GM12878 (cell line): ENCODE measurements around the gene CCR7. TPM values are rescaled to one million over a fixed set of nuclear protein-coding genes. Genes with fewer than 3 reads are reported as not detected.

ENCODE experiments used
- BACH1 ChIP-seq: fragments of 450-650 bp; IDR thresholded peaks from 2 replicates; pipeline ENCODE4 v1.6.1; 2017; ENCODE audit warnings: mild to moderate bottlenecking, borderline replicate concordance
- BHLHE40 ChIP-seq, 2 experiments: fragments of 450-650 bp in 1 of 2; IDR thresholded peaks; 2 replicates each; pipeline ENCODE4 v1.6.1; 2011 to 2017; ENCODE audit warnings: low read depth in 2 of 2, borderline replicate concordance in 1 of 2, improper control_type of control experiment in 1 of 2, low read length in 1 of 2, mild to moderate bottlenecking in 1 of 2
- BRCA1 ChIP-seq: IDR thresholded peaks from 2 replicates; pipeline ENCODE4 v1.6.1; 2011; ENCODE audit warnings: low read depth, low read length, improper control_type of control experiment
- EED ChIP-seq: sonication (generic); IDR thresholded peaks from 2 replicates; pipeline ENCODE4 v1.6.1; 2016; ENCODE audit warnings: antibody characterized with exemption, low read depth
- ELK1 ChIP-seq: IDR thresholded peaks from 2 replicates; pipeline ENCODE4 v1.6.1; 2012; ENCODE audit warnings: low read depth, low read length, improper control_type of control experiment
- FOS ChIP-seq: IDR thresholded peaks from 3 replicates; pipeline ENCODE4 v1.6.1; 2011; ENCODE audit warnings: borderline replicate concordance; ENCODE audit not compliant: insufficient read length; ENCODE audit errors: extremely low read depth
- FOXM1 ChIP-seq: IDR thresholded peaks from 2 replicates; pipeline ENCODE4 v1.6.1; 2012; ENCODE audit warnings: low read depth, mild to moderate bottlenecking, inconsistent platforms, low read length, moderate library complexity
- GATAD2B ChIP-seq: fragments of 450-650 bp; conservative IDR thresholded peaks from 2 replicates; pipeline ENCODE4 v1.6.1; 2017; ENCODE audit warnings: low read depth, mild to moderate bottlenecking, moderate library complexity
- IKZF2 ChIP-seq, 2 experiments: fragments of 450-650 bp; IDR thresholded peaks; 2 replicates each; pipeline ENCODE4 v1.6.1; 2017; ENCODE audit warnings: mild to moderate bottlenecking in 2 of 2, moderate library complexity in 2 of 2
- MTA2 ChIP-seq: fragments of 450-650 bp; IDR thresholded peaks from 2 replicates; pipeline ENCODE4 v1.6.1; 2016; ENCODE audit warnings: low read depth, mild to moderate bottlenecking, moderate library complexity
- MYB ChIP-seq: fragments of 150-350 bp; IDR thresholded peaks from 2 replicates; pipeline ENCODE4 v1.6.1; 2014; ENCODE audit warnings: mild to moderate bottlenecking, low read depth, low read length, borderline replicate concordance
- MYC ChIP-seq: IDR thresholded peaks from 2 replicates; pipeline ENCODE4 v1.6.1; 2011; ENCODE audit warnings: mild to moderate bottlenecking, low read length, moderate library complexity, inconsistent platforms; ENCODE audit not compliant: insufficient read depth, insufficient replicate concordance, insufficient read length, severe bottlenecking
- NBN ChIP-seq: fragments of 450-650 bp; IDR thresholded peaks from 2 replicates; pipeline ENCODE4 v1.6.1; 2016
- NFIC ChIP-seq: IDR thresholded peaks from 2 replicates; pipeline ENCODE4 v1.6.1; 2012; ENCODE audit warnings: low read depth, mild to moderate bottlenecking, inconsistent platforms, low read length, moderate library complexity
- NFYB ChIP-seq: IDR thresholded peaks from 2 replicates; pipeline ENCODE4 v1.6.1; 2011; ENCODE audit warnings: low read depth, mild to moderate bottlenecking, low read length, improper control_type of control experiment, moderate library complexity; ENCODE audit not compliant: insufficient read depth
- NR2F1 ChIP-seq: fragments of 450-650 bp; conservative IDR thresholded peaks from 2 replicates; pipeline ENCODE4 v1.6.1; 2017; ENCODE audit warnings: mild to moderate bottlenecking
- POLR2A ChIP-seq: IDR thresholded peaks from 2 replicates; pipeline ENCODE4 v1.6.1; 2011; ENCODE audit warnings: low read depth, mild to moderate bottlenecking, low read length
- POU2F2 ChIP-seq: IDR thresholded peaks from 3 replicates; pipeline ENCODE4 v1.6.1; 2011; ENCODE audit warnings: low read depth, mild to moderate bottlenecking, low read length, borderline replicate concordance
- RCOR1 ChIP-seq: conservative IDR thresholded peaks from 2 replicates; pipeline ENCODE4 v1.6.1; 2012; ENCODE audit warnings: low read depth, low read length, improper control_type of control experiment
- SIX5 ChIP-seq: IDR thresholded peaks from 2 replicates; pipeline ENCODE4 v1.6.1; 2011; ENCODE audit warnings: mild to moderate bottlenecking, low read depth, low read length, moderate library complexity; ENCODE audit not compliant: severe bottlenecking
- SKIL ChIP-seq: fragments of 450-650 bp; IDR thresholded peaks from 2 replicates; pipeline ENCODE4 v1.6.1; 2017; ENCODE audit warnings: mild to moderate bottlenecking, low read depth, inconsistent platforms; ENCODE audit not compliant: poor library complexity, severe bottlenecking
- STAT1 ChIP-seq: fragments of 450-650 bp; conservative IDR thresholded peaks from 2 replicates; pipeline ENCODE4 v1.6.1; 2014; ENCODE audit warnings: antibody characterized with exemption, mild to moderate bottlenecking
- TARDBP ChIP-seq: IDR thresholded peaks from 2 replicates; pipeline ENCODE4 v1.6.1; 2016; ENCODE audit warnings: borderline replicate concordance
- ZBED1 ChIP-seq: IDR thresholded peaks from 2 replicates; pipeline ENCODE4 v1.6.1; 2016; ENCODE audit warnings: borderline replicate concordance
- ZBTB4 ChIP-seq: fragments of 450-650 bp; formaldehyde crosslinking; IDR thresholded peaks from 2 replicates; pipeline ENCODE4 v1.4.0; 2022; ENCODE audit warnings: mild to moderate bottlenecking, moderate library complexity
- ZNF217 ChIP-seq: fragments of 450-650 bp; IDR thresholded peaks from 2 replicates; pipeline ENCODE4 v1.6.1; 2017; ENCODE audit warnings: antibody characterized with exemption, mild to moderate bottlenecking
- polyA plus RNA-seq, 11 experiments: library from polyadenylated mRNA; depleted of rRNA in 4 of 11; unstranded in 6 of 11; stranded (reverse) in 5 of 11; fragments of >200 nt; fragmentation: Nextera tagmentation in 4 of 11; fragmentation: Illumina TruSeq in 1 of 11; extraction: Ambion mirVana in 4 of 11; extraction: Trizol in 1 of 11; gene quantifications; 1 replicate in 1 of 11; 2 replicates in 10 of 11; pipeline versions ENCODE4 v1.2.1 to v1.2.3, GENCODE V29; 2011 to 2016; ENCODE audit warnings: inconsistent platforms in 2 of 11, missing spikeins in 2 of 11, low read depth in 1 of 11
- total RNA-seq, 4 experiments: library from RNA; depleted of rRNA in 3 of 4; stranded (reverse); fragments of >200 nt in 3 of 4; fragmentation: Illumina TruSeq in 1 of 4; extraction: Trizol in 1 of 4; gene quantifications; 2 replicates each; pipeline versions ENCODE4 v1.2.1 to v1.2.3, GENCODE V29; 2013 to 2021

The CCR7 gene
- total and polyA plus RNA-seq, 10 of the 15 experiments (the other 5 are each of a cell fraction or from before 2014, with no cell fraction given): 131 to 1,171 (median 260) TPM

GRCh38 chr17:40547079-40547784 lies 18.0 kb downstream of the CCR7 start (continued):
- TF ChIP-seq BACH1 (peak; percentile 79), MTA2 (peak; percentile 71; the same call in 1 of the 2 replicates), NFYB (no peak), FOXM1 (no peak), MYC (no peak), SIX5 (no peak), GATAD2B (peak; percentile 48; the same call in 1 of the 2 replicates), EED (peak; percentile 56), NFIC (peak; percentile 13; the same call in 1 of the 2 replicates), ZBED1 (no peak), NBN (peak; percentile 86; the same call in 1 of the 2 replicates), RCOR1 (0 out of 2 replicates have a peak, but pooled peaks have one; percentile 36), NR2F1 (peak; percentile 49; the same call in 1 of the 2 replicates), FOS (no peak), MYB (no peak), BRCA1 (no peak), ELK1 (no peak), TARDBP (0 out of 2 replicates have a peak, but pooled peaks have one; percentile 45), BHLHE40 (IDR thresholded peaks at IDR 0.05; ENCODE audit: borderline replicate concordance in 1 of 2, low read depth in 2 of 2, low read length in 1 of 2) (peak; percentile 68 to 81; a peak in 3 of 4 replicates), ZNF217 (no peak), IKZF2 (IDR thresholded peaks at IDR 0.05) (peak; percentile 69; a peak in 3 of 4 replicates), STAT1 (no peak), POU2F2 (no peak), POLR2A (peak; percentile 60; the same call in 1 of the 2 replicates), SKIL (peak; percentile 87), ZBTB4 (CRISPR knock-in tag) (no peak)
